Mesendoderm (in vitro differentiated cells): Measurements from ENCODE around the gene SNTN.

ENCODE experiments used
- DNase-seq: peaks from one replicate; pipeline ENCODE4 v3.0.0; 2013
- H2AK5ac ChIP-seq: 2 replicates; pipeline ENCODE4 v1.6.1; 2013; ENCODE audit warnings: low read length, inconsistent platforms
- H2BK120ac ChIP-seq: 2 replicates; pipeline ENCODE4 v1.6.1; 2013; ENCODE audit warnings: low read depth, mild to moderate bottlenecking, low read length, moderate library complexity, mixed read lengths
- H2BK15ac ChIP-seq: replicated peaks from 2 replicates; pipeline ENCODE4 v1.6.1; 2013; ENCODE audit warnings: low read depth, mild to moderate bottlenecking, moderate library complexity
- H2BK5ac ChIP-seq: 2 replicates; pipeline ENCODE4 v1.6.1; 2013; ENCODE audit warnings: low read length, inconsistent platforms
- H3K18ac ChIP-seq: 2 replicates; pipeline ENCODE4 v1.6.1; 2013; ENCODE audit warnings: mild to moderate bottlenecking, low read length, mixed read lengths
- H3K23ac ChIP-seq: one replicate; pipeline ENCODE4 v1.6.1; 2013; ENCODE audit warnings: low read length
- H3K27ac ChIP-seq: 2 replicates; pipeline ENCODE4 v1.5.1; 2013; ENCODE audit warnings: low read depth, mild to moderate bottlenecking, inconsistent platforms, low read length, moderate library complexity
- H3K27me3 ChIP-seq: 2 replicates; pipeline ENCODE4 v1.6.1; 2013; ENCODE audit warnings: low read length, control low read depth, mild to moderate bottlenecking, inconsistent platforms; ENCODE audit not compliant: insufficient read depth, poor library complexity
- H3K36me3 ChIP-seq: 2 replicates; pipeline ENCODE4 v1.6.1; 2013; ENCODE audit warnings: low read length, inconsistent platforms; ENCODE audit not compliant: control insufficient read depth, insufficient read depth
- H3K4ac ChIP-seq: one replicate; pipeline ENCODE4 v1.6.1; 2013; ENCODE audit warnings: low read depth, mild to moderate bottlenecking, low read length, moderate library complexity
- H3K4me1 ChIP-seq: 2 replicates; pipeline ENCODE4 v1.6.1; 2013; ENCODE audit warnings: low read depth, low read length, inconsistent platforms; ENCODE audit not compliant: control insufficient read depth
- H3K4me2 ChIP-seq: 2 replicates; pipeline ENCODE4 v1.6.1; 2013; ENCODE audit warnings: low read length
- H3K4me3 ChIP-seq: 2 replicates; pipeline ENCODE4 v1.5.1; 2013; ENCODE audit warnings: mild to moderate bottlenecking, low read length
- H3K56ac ChIP-seq: one replicate; pipeline ENCODE4 v1.6.1; 2013; ENCODE audit warnings: low read length
- H3K79me1 ChIP-seq: 2 replicates; pipeline ENCODE4 v1.6.1; 2013; ENCODE audit warnings: low read length, inconsistent platforms
- H3K79me2 ChIP-seq: 2 replicates; pipeline ENCODE4 v1.6.1; 2013; ENCODE audit warnings: mild to moderate bottlenecking, low read length; ENCODE audit not compliant: control insufficient read depth, insufficient read depth
- H3K9ac ChIP-seq: 2 replicates; pipeline ENCODE4 v1.6.1; 2013; ENCODE audit warnings: low read length, inconsistent platforms
- H4K5ac ChIP-seq: one replicate; pipeline ENCODE4 v1.6.1; 2013; ENCODE audit warnings: low read length
- H4K8ac ChIP-seq: one replicate; pipeline ENCODE4 v1.6.1; 2013; ENCODE audit warnings: low read depth, mild to moderate bottlenecking, control low read depth, low read length, moderate library complexity
- WGBS: extraction: QIAGEN DNeasy Blood & Tissue Kit; methylation state at CpG from one replicate; pipeline ENCODE4 v1.1.7; 2013; ENCODE audit warnings: low lambda C conversion rate, missing lambda C conversion rate; ENCODE audit not compliant: insufficient coverage; ENCODE audit errors: extremely low coverage; 5-methylcytosine and 5-hydroxymethylcytosine counted together

Gene SNTN

GRCh38 chr3:63689285-63689684 is 36.8 kb downstream of the SNTN start:
- DNase-seq = no peak
- Histone ChIP-seq H3K36me3 (no peaks in the 10 kb centered on the region), H4K5ac (no peak overlapping the region), H2AK5ac (no peak overlapping the region), H3K18ac (no peak overlapping the region), H2BK15ac (no peak overlapping the region), H4K8ac (no peak overlapping the region), H3K4ac (no peak overlapping the region), H3K4me2 (no peak overlapping the region), H3K79me2 (no peaks in the 10 kb centered on the region), H3K27me3 (no peaks in the 10 kb centered on the region), H2BK120ac (no peak overlapping the region), H3K56ac (no peak overlapping the region), H3K9ac (no peak overlapping the region), H3K23ac (no peak overlapping the region), H2BK5ac (no peak overlapping the region), H3K79me1 (no peaks in the 10 kb centered on the region), H3K27ac (no peak overlapping the region), H3K4me3 (no peak overlapping the region), H3K4me1 (no peaks in the 10 kb centered on the region)
- WGBS = no CpG with 5 or more reads among the region's 1 CpG

GRCh38 chr3:63693351-63693750 is 40.9 kb downstream of the SNTN start:
- Histone ChIP-seq H3K4me3 (no peak overlapping the region), H3K18ac (no peak overlapping the region), H2BK15ac (no peak overlapping the region), H3K23ac (no peak overlapping the region), H3K9ac (no peak overlapping the region), H2AK5ac (no peak overlapping the region), H3K27ac (no peak overlapping the region), H3K4me1 (no peaks in the 10 kb centered on the region), H3K79me2 (no peaks in the 10 kb centered on the region), H3K79me1 (no peaks in the 10 kb centered on the region), H3K56ac (no peak overlapping the region), H4K5ac (no peak overlapping the region), H3K36me3 (no peaks in the 10 kb centered on the region), H2BK5ac (no peak overlapping the region), H4K8ac (no peak overlapping the region), H3K4ac (no peak overlapping the region), H2BK120ac (no peak overlapping the region), H3K27me3 (no peaks in the 10 kb centered on the region), H3K4me2 (no peak overlapping the region)
- DNase-seq = no peak

- no peaks in the 10 kb centered on the region for H3K79me2 ChIP-seq
- H3K56ac ChIP-seq = no peak overlapping the region
- H2BK120ac ChIP-seq = no peak overlapping the region
- no peak overlapping the region for H3K9ac ChIP-seq
- no peak overlapping the region for H2AK5ac ChIP-seq
- no peaks in the 10 kb centered on the region for H3K27me3 ChIP-seq
- no peak overlapping the region for H4K5ac ChIP-seq
- H3K79me1 ChIP-seq = no peaks in the 10 kb centered on the region
- H4K8ac ChIP-seq = no peak overlapping the region
- no peaks in the 10 kb centered on the region for H3K36me3 ChIP-seq
- no peak overlapping the region for H3K27ac ChIP-seq
- no peak overlapping the region for H2BK15ac ChIP-seq
- no peak overlapping the region for H3K23ac ChIP-seq
- no peak overlapping the region for H3K4me2 ChIP-seq
- H2BK5ac ChIP-seq = no peak overlapping the region
- H3K4me1 ChIP-seq = no peaks in the 10 kb centered on the region
- no peak overlapping the region for H3K18ac ChIP-seq
- no peak overlapping the region for H3K4ac ChIP-seq
- no CpG with 5 or more reads among the region's 4 CpGs for WGBS
- no peak overlapping the region for H3K4me3 ChIP-seq
- DNase-seq = no peak
These were observed 52.7 kb downstream of the SNTN start for GRCh38 chr3:63705092-63705645.

GRCh38 chr3:63706321-63707085 is 54.0 kb downstream of the SNTN start:
- no peaks in the 10 kb centered on the region for H3K79me1 ChIP-seq
- no peak for DNase-seq
- no peak overlapping the region for H3K56ac ChIP-seq
- no peak overlapping the region for H2BK120ac ChIP-seq
- H3K4me2 ChIP-seq = no peak overlapping the region
- H3K23ac ChIP-seq = no peak overlapping the region
- H4K8ac ChIP-seq = no peak overlapping the region
- H3K27ac ChIP-seq = no peak overlapping the region
- no peak overlapping the region for H2BK15ac ChIP-seq
- no peak overlapping the region for H2BK5ac ChIP-seq
- H3K4me3 ChIP-seq = no peak overlapping the region
- H3K27me3 ChIP-seq = no peaks in the 10 kb centered on the region
- H3K4ac ChIP-seq = no peak overlapping the region
- H3K9ac ChIP-seq = no peak overlapping the region
- H4K5ac ChIP-seq = no peak overlapping the region
- H3K4me1 ChIP-seq = no peaks in the 10 kb centered on the region
- no peaks in the 10 kb centered on the region for H3K79me2 ChIP-seq
- no peak overlapping the region for H2AK5ac ChIP-seq
- no CpG with 5 or more reads among the region's 4 CpGs for WGBS
- H3K18ac ChIP-seq = no peak overlapping the region
- no peaks in the 10 kb centered on the region for H3K36me3 ChIP-seq

- no peak overlapping the region for H3K4me3 ChIP-seq
- WGBS = no CpG with 5 or more reads among the region's 1 CpG
- H4K5ac ChIP-seq = no peak overlapping the region
- H4K8ac ChIP-seq = no peak overlapping the region
- H3K27me3 ChIP-seq = no peaks in the 10 kb centered on the region
- H2BK5ac ChIP-seq = no peak overlapping the region
- no peak overlapping the region for H3K9ac ChIP-seq
- no peak overlapping the region for H3K56ac ChIP-seq
- H3K79me2 ChIP-seq = no peaks in the 10 kb centered on the region
- H2BK15ac ChIP-seq = no peak overlapping the region
- no peak overlapping the region for H3K4ac ChIP-seq
- no peak overlapping the region for H3K4me2 ChIP-seq
- no peak overlapping the region for H3K18ac ChIP-seq
- DNase-seq = no peak
- H3K4me1 ChIP-seq = no peaks in the 10 kb centered on the region
- H2BK120ac ChIP-seq = no peak overlapping the region
- H2AK5ac ChIP-seq = no peak overlapping the region
- H3K79me1 ChIP-seq = no peaks in the 10 kb centered on the region
- H3K23ac ChIP-seq = no peak overlapping the region
- H3K27ac ChIP-seq = no peak overlapping the region
- no peaks in the 10 kb centered on the region for H3K36me3 ChIP-seq
These were observed 55.3 kb downstream of the SNTN start for GRCh38 chr3:63707731-63708130.

GRCh38 chr3:63709576-63709975 is 57.1 kb downstream of the SNTN start:
- Histone ChIP-seq H3K18ac (no peak overlapping the region), H2BK5ac (no peak overlapping the region), H3K56ac (no peak overlapping the region), H3K79me2 (no peaks in the 10 kb centered on the region), H3K4me3 (no peak overlapping the region), H3K23ac (no peak overlapping the region), H3K4ac (no peak overlapping the region), H3K27me3 (no peaks in the 10 kb centered on the region), H3K36me3 (no peaks in the 10 kb centered on the region), H3K9ac (no peak overlapping the region), H3K4me2 (no peak overlapping the region), H4K5ac (no peak overlapping the region), H3K79me1 (no peaks in the 10 kb centered on the region), H2BK15ac (no peak overlapping the region), H3K4me1 (no peaks in the 10 kb centered on the region), H3K27ac (no peak overlapping the region), H2BK120ac (no peak overlapping the region), H2AK5ac (no peak overlapping the region), H4K8ac (no peak overlapping the region)
- WGBS = no CpG with 5 or more reads among the region's 3 CpGs
- no peak for DNase-seq
